Neural progenitor cell (in vitro differentiated cells): ENCODE data around the gene LSM10. TPM values are rescaled to one million over a fixed set of nuclear protein-coding genes. Genes with fewer than 3 reads are reported as not detected.

Source experiments
- DNase-seq: peaks from one replicate; pipeline ENCODE4 v3.0.0-alpha.2; 2016; ENCODE audit warnings: low spot score
- H2AFZ ChIP-seq: fragments of 200-600 bp; sonication (generic); replicated peaks from 2 replicates; pipeline ENCODE4 v1.6.1; 2016; ENCODE audit warnings: antibody characterized with exemption
- H3F3A ChIP-seq: fragments of 200-600 bp; sonication (generic); 2 replicates; pipeline ENCODE4 v1.6.1; 2016; ENCODE audit warnings: antibody characterized with exemption, low read depth
- H3K27ac ChIP-seq: fragments of 200-600 bp; sonication (generic); 2 replicates; pipeline ENCODE4 v1.5.1; 2016; ENCODE audit warnings: mild to moderate bottlenecking
- H3K27me3 ChIP-seq: fragments of 200-600 bp; sonication (generic); 2 replicates; pipeline ENCODE4 v1.6.1; 2016; ENCODE audit warnings: mild to moderate bottlenecking, moderate library complexity
- H3K36me3 ChIP-seq: fragments of 200-600 bp; sonication (generic); 2 replicates; pipeline ENCODE4 v1.5.1; 2016
- H3K4me1 ChIP-seq: fragments of 200-600 bp; sonication (generic); 2 replicates; pipeline ENCODE4 v1.6.1; 2016; ENCODE audit warnings: mixed run types
- H3K4me2 ChIP-seq: fragments of 200-600 bp; sonication (generic); 2 replicates; pipeline ENCODE4 v1.6.1; 2016
- H3K4me3 ChIP-seq: fragments of 200-600 bp; sonication (generic); 2 replicates; pipeline ENCODE4 v1.5.1; 2016
- H3K79me2 ChIP-seq: fragments of 200-600 bp; sonication (generic); 2 replicates; pipeline ENCODE4 v1.6.1; 2016; ENCODE audit warnings: low read depth
- H3K9ac ChIP-seq: fragments of 200-600 bp; sonication (generic); 2 replicates; pipeline ENCODE4 v1.6.1; 2016
- H3K9me3 ChIP-seq: fragments of 200-600 bp; sonication (generic); 2 replicates; pipeline ENCODE4 v1.5.1; 2016; ENCODE audit warnings: low read depth
- H4K20me1 ChIP-seq: fragments of 200-600 bp; sonication (generic); 2 replicates; pipeline ENCODE4 v1.6.1; 2016; ENCODE audit warnings: low read depth
- H3K27ac Mint-ChIP-seq: 3 replicates; pipeline ENCODE4 v1.8.0; 2021; ENCODE audit warnings: mixed read lengths
- H3K27me3 Mint-ChIP-seq: 2 replicates; pipeline ENCODE4 v1.8.0; 2022; ENCODE audit warnings: low read depth, mild to moderate bottlenecking, inconsistent platforms, moderate library complexity, mixed read lengths; ENCODE audit not compliant: insufficient read depth
- H3K36me3 Mint-ChIP-seq: 3 replicates; pipeline ENCODE4 v1.8.0; 2021; ENCODE audit warnings: mixed read lengths
- H3K4me1 Mint-ChIP-seq: 3 replicates; pipeline ENCODE4 v1.8.0; 2021; ENCODE audit warnings: mixed read lengths
- H3K4me3 Mint-ChIP-seq: 3 replicates; pipeline ENCODE4 v1.8.0; 2021; ENCODE audit warnings: mild to moderate bottlenecking, moderate library complexity, mixed read lengths
- H3K9me3 Mint-ChIP-seq: 3 replicates; pipeline ENCODE4 v1.8.0; 2020; ENCODE audit warnings: mixed read lengths
- EZH2 ChIP-seq: fragments of 200-600 bp; sonication (generic); IDR thresholded peaks from 2 replicates; pipeline ENCODE4 v1.6.1; 2017; ENCODE audit warnings: antibody characterized with exemption, mild to moderate bottlenecking, moderate library complexity
- EZH2phosphoT487 ChIP-seq: fragments of 200-600 bp; sonication (generic); IDR thresholded peaks from 2 replicates; pipeline ENCODE4 v1.6.1; 2017; ENCODE audit warnings: antibody characterized with exemption
- total RNA-seq: library from RNA; depleted of rRNA; stranded (reverse); fragments of >200 nt; gene quantifications from 2 replicates; pipeline ENCODE4 v1.2.3, GENCODE V29; 2015; ENCODE audit warnings: low replicate concordance
- TF ChIP-seq, protein P1 (sequence below): fragments of 200-600 bp; sonication (generic); IDR thresholded peaks from 2 replicates; pipeline ENCODE4 v1.5.1; 2017; ENCODE audit warnings: antibody characterized with exemption, mild to moderate bottlenecking

The LSM10 gene
- total RNA-seq, 1 donor from 2014 or later, result 8.6 TPM

DNA sequence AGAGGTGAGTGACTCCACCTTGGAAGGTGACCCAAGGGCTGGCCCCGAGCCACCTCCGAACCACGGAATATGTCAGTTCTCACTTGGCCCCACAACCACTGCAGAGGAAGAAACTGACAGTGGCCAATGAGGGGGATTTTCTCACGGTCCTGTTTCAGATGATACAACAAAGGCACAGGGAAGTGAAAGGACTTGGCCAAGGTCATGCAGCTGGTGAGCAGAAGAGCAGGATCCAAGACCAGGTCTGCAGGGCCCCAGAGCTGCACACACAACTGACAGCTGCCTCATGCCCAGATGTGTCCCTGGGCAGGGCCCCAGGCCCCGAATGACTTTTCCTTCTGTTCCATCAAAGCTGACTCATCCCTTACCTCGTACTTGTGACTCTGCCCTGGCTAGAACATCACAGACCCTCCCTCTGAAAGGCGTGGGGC lies 48.5 kb downstream of the LSM10 start:
- no peak overlapping the region for H3K27ac ChIP-seq
- no peak overlapping the region for H3K9ac ChIP-seq
- H4K20me1 ChIP-seq, result no peaks in the 10 kb centered on the region
- Mint-ChIP-seq H3K36me3 (peaks cover 21% of the 10 kb centered on the region), H3K4me1 (peaks cover 25% of the 10 kb centered on the region), H3K4me3 (no peak overlapping the region), H3K9me3 (no peaks in the 10 kb centered on the region), H3K27me3 (peaks cover 2% of the 10 kb centered on the region), H3K27ac (no peak overlapping the region)
- no peak overlapping the region for H2AFZ ChIP-seq
- H3K4me3 ChIP-seq, result no peak overlapping the region
- H3K4me2 ChIP-seq, result no peak overlapping the region
- peaks cover 18% of the 10 kb centered on the region for H3K4me1 ChIP-seq
- no peak for TF ChIP-seq EZH2
- no peak for TF ChIP-seq EZH2phosphoT487
- TF ChIP-seq, protein P1, sequence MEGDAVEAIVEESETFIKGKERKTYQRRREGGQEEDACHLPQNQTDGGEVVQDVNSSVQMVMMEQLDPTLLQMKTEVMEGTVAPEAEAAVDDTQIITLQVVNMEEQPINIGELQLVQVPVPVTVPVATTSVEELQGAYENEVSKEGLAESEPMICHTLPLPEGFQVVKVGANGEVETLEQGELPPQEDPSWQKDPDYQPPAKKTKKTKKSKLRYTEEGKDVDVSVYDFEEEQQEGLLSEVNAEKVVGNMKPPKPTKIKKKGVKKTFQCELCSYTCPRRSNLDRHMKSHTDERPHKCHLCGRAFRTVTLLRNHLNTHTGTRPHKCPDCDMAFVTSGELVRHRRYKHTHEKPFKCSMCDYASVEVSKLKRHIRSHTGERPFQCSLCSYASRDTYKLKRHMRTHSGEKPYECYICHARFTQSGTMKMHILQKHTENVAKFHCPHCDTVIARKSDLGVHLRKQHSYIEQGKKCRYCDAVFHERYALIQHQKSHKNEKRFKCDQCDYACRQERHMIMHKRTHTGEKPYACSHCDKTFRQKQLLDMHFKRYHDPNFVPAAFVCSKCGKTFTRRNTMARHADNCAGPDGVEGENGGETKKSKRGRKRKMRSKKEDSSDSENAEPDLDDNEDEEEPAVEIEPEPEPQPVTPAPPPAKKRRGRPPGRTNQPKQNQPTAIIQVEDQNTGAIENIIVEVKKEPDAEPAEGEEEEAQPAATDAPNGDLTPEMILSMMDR, result no peak
- DNase-seq, result no peak
- no peaks in the 10 kb centered on the region for H3K27me3 ChIP-seq
- peaks cover 2% of the 10 kb centered on the region for H3F3A ChIP-seq
- H3K9me3 ChIP-seq, result no peaks in the 10 kb centered on the region
- H3K36me3 ChIP-seq, result no peaks in the 10 kb centered on the region
- no peaks in the 10 kb centered on the region for H3K79me2 ChIP-seq

DNA sequence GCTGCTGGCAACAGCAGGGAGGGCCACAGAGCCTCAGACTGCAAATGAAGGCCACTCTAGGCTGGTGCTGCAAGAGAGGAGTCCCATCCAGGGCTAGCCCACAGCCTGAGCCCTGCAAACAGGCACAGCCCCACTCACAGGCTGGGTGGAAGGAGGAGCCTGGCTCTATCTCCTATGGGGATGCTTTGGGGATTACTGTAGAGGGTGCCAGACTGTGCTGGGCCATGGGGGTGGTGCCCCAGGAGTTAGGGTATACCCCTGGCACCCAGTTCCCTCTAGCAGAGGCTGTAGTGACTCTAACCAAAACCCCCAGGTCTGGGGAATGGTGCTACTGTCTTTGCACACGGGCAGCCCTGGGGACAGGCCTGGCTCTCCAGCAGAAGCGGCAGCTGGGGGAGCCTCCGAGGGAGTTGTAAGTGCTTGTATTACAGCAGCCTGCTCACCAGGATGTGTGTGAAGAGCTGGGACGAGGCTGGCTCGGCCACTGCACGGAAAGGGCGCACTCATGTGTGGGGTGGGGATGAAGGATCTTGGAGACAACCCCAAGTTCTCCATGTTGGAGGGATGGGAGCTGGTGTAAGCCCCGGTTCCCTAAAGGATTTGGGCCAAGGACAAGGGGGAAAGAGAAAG lies 50.9 kb downstream of the LSM10 start:
- TF ChIP-seq EZH2phosphoT487 (no peak), EZH2 (no peak)
- TF ChIP-seq, protein P1, result no peak
- peaks cover 2% of the 10 kb centered on the region for H3K27me3 Mint-ChIP-seq
- no peak overlapping the region for H3K9ac ChIP-seq
- H2AFZ ChIP-seq, result no peak overlapping the region
- H3K79me2 ChIP-seq, result no peaks in the 10 kb centered on the region
- H3K4me2 ChIP-seq, result no peak overlapping the region
- no peak overlapping the region for H3K27ac Mint-ChIP-seq
- no peaks in the 10 kb centered on the region for H3K27me3 ChIP-seq
- no peaks in the 10 kb centered on the region for H3F3A ChIP-seq
- H3K4me1 Mint-ChIP-seq, result peaks cover 15% of the 10 kb centered on the region
- no peak overlapping the region for H3K4me3 Mint-ChIP-seq
- no peaks in the 10 kb centered on the region for H4K20me1 ChIP-seq
- H3K4me3 ChIP-seq, result no peak overlapping the region
- H3K36me3 ChIP-seq, result no peaks in the 10 kb centered on the region
- peaks cover 11% of the 10 kb centered on the region for H3K4me1 ChIP-seq
- no peak for DNase-seq
- no peak overlapping the region for H3K27ac ChIP-seq
- no peaks in the 10 kb centered on the region for H3K9me3 ChIP-seq
- no peaks in the 10 kb centered on the region for H3K9me3 Mint-ChIP-seq
- H3K36me3 Mint-ChIP-seq, result peaks cover 18% of the 10 kb centered on the region

DNA sequence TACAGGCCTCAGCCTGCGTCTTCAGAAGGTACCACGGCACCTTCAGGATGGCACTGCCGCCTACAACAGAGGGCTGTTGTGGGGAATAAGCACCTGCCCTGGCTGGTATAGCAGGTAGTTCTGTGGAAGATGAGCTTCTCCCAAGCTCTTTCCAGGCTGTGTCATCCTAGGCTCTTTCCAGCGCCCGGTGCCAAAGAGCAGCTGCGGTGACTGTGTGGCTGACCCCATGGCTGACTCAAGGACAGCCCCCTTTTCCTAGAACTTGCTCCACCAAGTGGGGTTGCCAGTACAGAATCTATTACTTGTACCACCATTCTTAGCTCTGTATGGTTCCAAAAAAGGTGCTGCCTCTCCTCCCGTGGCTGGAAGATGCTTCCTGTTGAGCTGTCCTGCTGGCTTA lies 52.4 kb downstream of the LSM10 start:
- Histone ChIP-seq H3K4me2 (no peak overlapping the region), H3K9me3 (no peaks in the 10 kb centered on the region), H3K27me3 (no peaks in the 10 kb centered on the region), H3K4me1 (no peaks in the 10 kb centered on the region), H3K79me2 (no peaks in the 10 kb centered on the region), H3F3A (no peaks in the 10 kb centered on the region), H4K20me1 (no peaks in the 10 kb centered on the region), H3K9ac (no peak overlapping the region), H2AFZ (no peak overlapping the region), H3K36me3 (no peaks in the 10 kb centered on the region), H3K27ac (no peak overlapping the region), H3K4me3 (no peak overlapping the region)
- no peaks in the 10 kb centered on the region for H3K9me3 Mint-ChIP-seq
- H3K27ac Mint-ChIP-seq, result no peak overlapping the region
- H3K4me3 Mint-ChIP-seq, result no peak overlapping the region
- DNase-seq, result no peak
- peaks cover 4% of the 10 kb centered on the region for H3K27me3 Mint-ChIP-seq
- peaks cover 3% of the 10 kb centered on the region for H3K4me1 Mint-ChIP-seq
- H3K36me3 Mint-ChIP-seq, result peaks cover 19% of the 10 kb centered on the region
- no peak for TF ChIP-seq EZH2phosphoT487
- TF ChIP-seq, protein P1, result no peak
- TF ChIP-seq EZH2, result no peak
